ENCODE measurements around the gene DTNBP1. TPM values are rescaled to one million over a fixed set of nuclear protein-coding genes. Genes with fewer than 3 reads are reported as not detected.

The DTNBP1 gene
- total RNA-seq, 3 donors from 2014 or later, result 14.6 to 22.0 (median 19.5) TPM

GRCh38 chr6:15473741-15474161, 189.1 kb downstream of the DTNBP1 start:
- intact Hi-C loops (cut with DNase I; ENCODE audit: low total_unique reads), result no loop called here
- Histone ChIP-seq H3K36me3 (no peaks in the 10 kb centered on the region), H3K9me3 (no peaks in the 10 kb centered on the region), H3K4me1 (no peaks in the 10 kb centered on the region), H3K27me3 (no peaks in the 10 kb centered on the region), H3K27ac (peak overlapping the region; percentile 30 to 70), H3K4me3 (no peak overlapping the region)
- DNase-seq (ENCODE audit: low spot score in 2 of 2), result peak in 1 of 2 donors; percentile 46
- peak in 2 of 3 donors; percentile 10 for TF ChIP-seq CTCF (IDR thresholded peaks at IDR 0.05)
- no peak for TF ChIP-seq POLR2A (IDR thresholded peaks at IDR 0.05)
- TF ChIP-seq POLR2AphosphoS5 (IDR thresholded peaks at IDR 0.05), result peak in 1 of 3 donors; percentile 13

DNA sequence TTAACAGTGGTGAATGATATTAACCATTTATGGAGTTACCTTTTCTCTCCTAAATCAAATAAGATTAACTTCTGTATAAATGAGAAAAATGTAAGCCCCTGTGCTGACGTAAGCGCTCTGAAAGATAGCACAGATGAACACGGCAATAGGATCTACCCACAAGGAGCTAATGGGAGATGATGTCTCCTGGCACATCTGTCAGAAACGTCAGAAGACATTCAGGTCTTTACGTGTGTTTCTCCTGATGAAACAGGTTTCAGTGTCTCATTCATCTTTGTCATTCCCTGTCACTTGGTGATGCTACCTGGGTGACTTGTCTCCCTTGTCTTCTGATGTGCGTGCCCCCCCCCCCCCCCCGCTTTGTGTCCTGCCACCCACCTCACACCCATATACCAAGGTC, 189.7 kb downstream of the DTNBP1 start:
- intact Hi-C loops (cut with DNase I; ENCODE audit: low total_unique reads), result no loop called here

More for the DNA sequence above, 189.7 kb downstream of the DTNBP1 start:
- Histone ChIP-seq H3K27ac (peak overlapping the region in 1 of 2 donors; percentile 70), H3K36me3 (no peaks in the 10 kb centered on the region), H3K9me3 (no peaks in the 10 kb centered on the region), H3K4me1 (no peaks in the 10 kb centered on the region), H3K4me3 (no peak overlapping the region), H3K27me3 (no peaks in the 10 kb centered on the region)
- no peak for DNase-seq (ENCODE audit: low spot score in 2 of 2)
- no peak for TF ChIP-seq POLR2AphosphoS5 (IDR thresholded peaks at IDR 0.05)
- no peak for TF ChIP-seq CTCF (IDR thresholded peaks at IDR 0.05)
- no peak for TF ChIP-seq POLR2A (IDR thresholded peaks at IDR 0.05)

All from breast epithelium (tissue), 4 donors.